Activated CD4-positive, alpha-beta T cell treated with anti-CD3 and anti-CD28 coated beads, Interleukin-2, amount 50 U/mL, for 16 hours (primary cell): Measurements from ENCODE around the gene NACAD.

Experiments used
- DNase-seq: peaks from one replicate; pipeline ENCODE4 v3.0.0-alpha.2; 2020

Gene NACAD

GRCh38 chr7:45089341-45089891 is 647 bp upstream of the NACAD start:
- DNase-seq, result peak; percentile 64

GRCh38 chr7:45088146-45088701 is 545 bp downstream of the NACAD start:
- no peak for DNase-seq

GRCh38 chr7:45087301-45088145 is 1.2 kb downstream of the NACAD start:
- no peak for DNase-seq

GRCh38 chr7:45086331-45087065 is 2.3 kb downstream of the NACAD start:
- DNase-seq, result no peak

GRCh38 chr7:45085619-45086200 is 3.1 kb downstream of the NACAD start:
- no peak for DNase-seq

GRCh38 chr7:45084901-45085618 is 3.7 kb downstream of the NACAD start:
- no peak for DNase-seq

- no peak for DNase-seq
These were observed 4.4 kb downstream of the NACAD start for GRCh38 chr7:45084336-45084735.

- DNase-seq, result no peak
These were observed 5.9 kb downstream of the NACAD start for GRCh38 chr7:45082831-45083331.

- no peak for DNase-seq
These were observed 6.5 kb downstream of the NACAD start for GRCh38 chr7:45082031-45082830.

- no peak for DNase-seq
These were observed 7.1 kb downstream of the NACAD start for GRCh38 chr7:45081670-45081974.

- no peak for DNase-seq
These were observed 7.7 kb downstream of the NACAD start for GRCh38 chr7:45080958-45081669.

GRCh38 chr7:45080265-45080957 is 8.4 kb downstream of the NACAD start:
- no peak for DNase-seq

GRCh38 chr7:45078125-45078681 is 10.6 kb downstream of the NACAD start:
- no peak for DNase-seq

- DNase-seq, result no peak
These were observed 11.2 kb downstream of the NACAD start for GRCh38 chr7:45077579-45077978.

- no peak for DNase-seq
These were observed 11.8 kb downstream of the NACAD start for GRCh38 chr7:45076946-45077345.

- DNase-seq, result no peak
These were observed 12.6 kb downstream of the NACAD start for GRCh38 chr7:45075871-45076796.

GRCh38 chr7:45075355-45075644 is 13.5 kb downstream of the NACAD start:
- no peak for DNase-seq

- DNase-seq, result no peak
These were observed 14.0 kb downstream of the NACAD start for GRCh38 chr7:45074528-45075354.
